ENCODE data around the gene ABCD4. TPM values are rescaled to one million over a fixed set of nuclear protein-coding genes. Genes with fewer than 3 reads are reported as not detected.

ABCD4 gene
- total and polyA plus RNA-seq, 2 of the 4 experiments (the other 2 are of a cell fraction): 12.2 to 20.4 TPM

DNA sequence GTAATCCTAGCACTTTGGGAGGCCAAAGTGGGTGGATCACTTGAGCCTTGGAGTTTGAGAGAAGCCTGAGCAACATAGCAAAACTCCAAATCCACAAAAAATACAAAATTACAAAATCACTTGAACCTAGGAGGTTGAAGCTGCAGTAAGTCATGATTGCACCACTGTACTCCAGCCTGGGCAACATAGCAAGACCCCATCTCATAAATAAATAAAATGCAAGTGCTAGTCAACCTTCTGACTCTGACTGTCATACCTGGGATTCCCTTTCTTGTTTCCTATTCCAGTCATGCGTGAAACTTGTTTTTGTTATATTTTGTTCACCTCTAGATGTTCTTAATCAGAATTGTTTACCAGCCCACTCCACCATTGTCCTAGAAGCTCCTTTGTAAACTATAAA lies 31.4 kb downstream of the ABCD4 start:
- Histone ChIP-seq H3K18ac (ENCODE audit: low read depth, low read length) (no peak overlapping the region), H4K91ac (ENCODE audit: insufficient read depth, low read depth, low read length) (no peak overlapping the region), H2AFZ (replicated peaks; ENCODE audit: low read length, poor library complexity) (no peak overlapping the region), H2BK20ac (ENCODE audit: low read depth, low read length) (no peak overlapping the region), H3K79me1 (ENCODE audit: low read depth in 1 of 2, low read length in 2 of 2) (no peaks in the 10 kb centered on the region), H3K4ac (ENCODE audit: low read depth, low read length) (no peak overlapping the region), H3K4me3 (ENCODE audit: insufficient read depth, low read depth, low read length) (no peak overlapping the region), H3K27me3 (ENCODE audit: control insufficient read depth, insufficient read depth, low read length) (no peaks in the 10 kb centered on the region; the same call in 1 of the 2 replicates), H4K20me1 (ENCODE audit: insufficient read depth, low read length) (no peaks in the 10 kb centered on the region), H3K9me3 (ENCODE audit: control insufficient read depth, insufficient read depth, low read length) (no peaks in the 10 kb centered on the region), H3K4me1 (ENCODE audit: control insufficient read depth, insufficient read depth, low read length) (no peaks in the 10 kb centered on the region), H3K4me2 (ENCODE audit: low read depth, low read length) (no peak overlapping the region), H3K9me1 (ENCODE audit: insufficient read depth, low read length) (no peaks in the 10 kb centered on the region), H3K23ac (ENCODE audit: low read depth, low read length) (no peak overlapping the region), H3K14ac (replicated peaks; ENCODE audit: low read depth, low read length) (no peak overlapping the region), H2BK120ac (ENCODE audit: low read depth, low read length) (no peak overlapping the region), H3K9ac (ENCODE audit: low read depth, low read length) (no peak overlapping the region), H3K56ac (ENCODE audit: extremely low read depth, insufficient read depth, low read length) (no peak overlapping the region), H2BK15ac (ENCODE audit: low read depth, low read length) (no peak overlapping the region), H4K8ac (ENCODE audit: low read depth in 2 of 2, low read length in 2 of 2) (no peak overlapping the region), H4K5ac (ENCODE audit: low read depth, low read length) (no peak overlapping the region), H3K36me3 (ENCODE audit: control insufficient read depth, insufficient read depth, low read length) (no peaks in the 10 kb centered on the region), H2AK5ac (ENCODE audit: low read depth, low read length) (no peak overlapping the region), H3K27ac (ENCODE audit: insufficient read depth, low read length) (no peak overlapping the region), H2AK9ac (replicated peaks; ENCODE audit: low read depth, low read length, poor library complexity) (no peak overlapping the region), H2BK5ac (ENCODE audit: low read depth, low read length, poor library complexity, severe bottlenecking) (no peak overlapping the region)
- ChIA-PET POLR2A (ENCODE audit: unreplicated experiment) (no interaction called here), CTCF (no interaction called here)
- ATAC-seq (ENCODE audit: low read depth): no peak
- dilution Hi-C loops (cut with HindIII; ENCODE audit: low sequenced_read_pairs, unreplicated experiment) (no loop called here), in situ Hi-C loops (cut with MboI; ENCODE audit: low sequenced_read_pairs) (no loop called here), intact Hi-C loops (cut with micrococcal nuclease) (no loop called here)
- TF ChIP-seq MAZ (IDR thresholded peaks at IDR 0.05; ENCODE audit: borderline replicate concordance, low read depth, low read length) (no peak), BHLHE40 (IDR thresholded peaks at IDR 0.05; ENCODE audit: low read depth, low read length) (no peak)
- DNase-seq: no peak
- no CpG with 5 or more reads among the region's 1 CpG for WGBS, 2 experiments (ENCODE audit: extremely low coverage in 2 of 2, insufficient read length in 1 of 2)
- BruUV-seq (replicated peaks): no TSS peak

Measured in IMR-90 (cell line).